ENCODE measurements around the gene PDE1A. TPM values are rescaled to one million over a fixed set of nuclear protein-coding genes. Genes with fewer than 3 reads are reported as not detected.
"Not testable (repeated sequence)": the region's sequence is repeated elsewhere in the genome, so short reads cannot be mapped to it uniquely, and the experiment has no call there.

Gene PDE1A
- total RNA-seq, 1 donor from 2014 or later: 17.3 TPM

GRCh38 chr2:182404092-182404491 lies 22.7 kb downstream of the PDE1A start:
- no peaks in the 10 kb centered on the region for H3K27me3 ChIP-seq (ENCODE audit: low read depth)
- H3K4me3 ChIP-seq: no peak overlapping the region
- peaks cover 7% of the 10 kb centered on the region for H3K9me3 ChIP-seq (replicated peaks)
- peaks cover 15% of the 10 kb centered on the region for H3K4me1 ChIP-seq
- no peaks in the 10 kb centered on the region for H3K36me3 ChIP-seq
- TF ChIP-seq, protein P1, sequence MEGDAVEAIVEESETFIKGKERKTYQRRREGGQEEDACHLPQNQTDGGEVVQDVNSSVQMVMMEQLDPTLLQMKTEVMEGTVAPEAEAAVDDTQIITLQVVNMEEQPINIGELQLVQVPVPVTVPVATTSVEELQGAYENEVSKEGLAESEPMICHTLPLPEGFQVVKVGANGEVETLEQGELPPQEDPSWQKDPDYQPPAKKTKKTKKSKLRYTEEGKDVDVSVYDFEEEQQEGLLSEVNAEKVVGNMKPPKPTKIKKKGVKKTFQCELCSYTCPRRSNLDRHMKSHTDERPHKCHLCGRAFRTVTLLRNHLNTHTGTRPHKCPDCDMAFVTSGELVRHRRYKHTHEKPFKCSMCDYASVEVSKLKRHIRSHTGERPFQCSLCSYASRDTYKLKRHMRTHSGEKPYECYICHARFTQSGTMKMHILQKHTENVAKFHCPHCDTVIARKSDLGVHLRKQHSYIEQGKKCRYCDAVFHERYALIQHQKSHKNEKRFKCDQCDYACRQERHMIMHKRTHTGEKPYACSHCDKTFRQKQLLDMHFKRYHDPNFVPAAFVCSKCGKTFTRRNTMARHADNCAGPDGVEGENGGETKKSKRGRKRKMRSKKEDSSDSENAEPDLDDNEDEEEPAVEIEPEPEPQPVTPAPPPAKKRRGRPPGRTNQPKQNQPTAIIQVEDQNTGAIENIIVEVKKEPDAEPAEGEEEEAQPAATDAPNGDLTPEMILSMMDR (IDR thresholded peaks at IDR 0.05; ENCODE audit: borderline replicate concordance): no peak
- no peak for DNase-seq
- no peak overlapping the region for H3K27ac ChIP-seq (replicated peaks)
- intact Hi-C loops (cut with micrococcal nuclease): no loop called here

DNA sequence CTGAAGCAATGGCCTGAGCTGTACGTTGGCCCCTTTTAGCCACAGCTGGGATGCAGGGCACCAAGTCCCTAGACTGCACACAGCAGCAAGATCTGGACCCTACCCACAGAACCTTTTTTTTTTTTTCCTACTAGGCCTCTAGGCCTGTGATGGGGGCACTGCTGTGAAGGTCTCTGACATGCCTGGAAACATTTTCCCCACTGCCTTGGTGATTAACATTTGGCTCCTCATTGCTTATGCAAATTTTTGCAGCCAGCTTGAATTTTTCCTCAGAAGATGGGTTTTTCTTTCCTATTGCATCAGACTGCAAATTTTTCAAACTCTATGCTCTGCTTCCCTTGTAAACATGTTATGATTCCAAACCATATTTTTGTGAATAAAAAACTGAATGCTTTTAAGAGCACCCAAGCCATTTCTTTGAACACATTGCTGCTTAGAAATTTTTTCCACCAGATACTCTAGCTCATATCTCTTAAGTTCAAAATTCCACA lies 33.5 kb downstream of the PDE1A start:
- no peak overlapping the region for H3K4me3 ChIP-seq
- TF ChIP-seq, protein P1 (IDR thresholded peaks at IDR 0.05; ENCODE audit: borderline replicate concordance): no peak
- H3K4me1 ChIP-seq: no peaks in the 10 kb centered on the region
- intact Hi-C loops (cut with micrococcal nuclease): no loop called here
- no peaks in the 10 kb centered on the region for H3K9me3 ChIP-seq (replicated peaks)
- no peak for DNase-seq
- H3K27ac ChIP-seq (replicated peaks): no peak overlapping the region
- no peaks in the 10 kb centered on the region for H3K36me3 ChIP-seq
- no peaks in the 10 kb centered on the region for H3K27me3 ChIP-seq (ENCODE audit: low read depth)

- no peak for DNase-seq
- Histone ChIP-seq H3K27ac (replicated peaks) (no peak overlapping the region), H3K4me1 (no peaks in the 10 kb centered on the region), H3K9me3 (replicated peaks) (peaks cover 10% of the 10 kb centered on the region), H3K36me3 (peaks cover 4% of the 10 kb centered on the region), H3K4me3 (no peak overlapping the region), H3K27me3 (ENCODE audit: low read depth) (no peaks in the 10 kb centered on the region)
- TF ChIP-seq, protein P1 (IDR thresholded peaks at IDR 0.05; ENCODE audit: borderline replicate concordance): no peak
- intact Hi-C loops (cut with micrococcal nuclease): no loop called here
Measured at GRCh38 chr2:182391443-182391842, 35.4 kb downstream of the PDE1A start.

- Histone ChIP-seq H3K9me3 (replicated peaks) (peaks cover 38% of the 10 kb centered on the region), H3K36me3 (peaks cover 10% of the 10 kb centered on the region)
- H3K4me3 ChIP-seq; H3K4me1 ChIP-seq; intact Hi-C loops (cut with micrococcal nuclease); H3K27ac ChIP-seq (replicated peaks); DNase-seq; H3K27me3 ChIP-seq (ENCODE audit: low read depth): not testable (repeated sequence)
Measured at GRCh38 chr2:182386267-182386880, 40.5 kb downstream of the PDE1A start.

DNA sequence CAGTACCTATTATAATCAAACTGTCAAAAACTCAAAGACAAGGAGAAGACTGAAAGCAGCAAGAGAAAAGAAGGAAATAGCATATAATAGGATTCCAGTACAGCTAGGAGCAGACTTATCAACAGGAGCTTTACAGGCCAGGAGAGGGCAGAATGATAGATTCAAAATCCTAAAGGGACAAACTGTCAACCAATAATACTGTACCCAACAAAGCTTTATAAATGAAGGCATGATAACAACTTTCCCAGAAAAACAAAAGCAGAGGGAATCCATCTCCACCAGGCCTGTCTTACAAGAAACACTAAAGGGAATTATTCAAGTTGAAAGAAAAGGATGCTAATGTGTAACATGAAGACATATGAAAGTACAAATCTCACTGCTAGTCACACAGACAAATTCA lies 42.0 kb downstream of the PDE1A start:
- Histone ChIP-seq H3K4me3 (no peak overlapping the region), H3K27me3 (ENCODE audit: low read depth) (no peaks in the 10 kb centered on the region), H3K36me3 (peaks cover 10% of the 10 kb centered on the region), H3K9me3 (replicated peaks) (peaks cover 38% of the 10 kb centered on the region), H3K4me1 (peaks cover 7% of the 10 kb centered on the region), H3K27ac (replicated peaks) (no peak overlapping the region)
- TF ChIP-seq, protein P1 (IDR thresholded peaks at IDR 0.05; ENCODE audit: borderline replicate concordance): no peak
- intact Hi-C loops (cut with micrococcal nuclease): no loop called here
- no peak for DNase-seq

DNA sequence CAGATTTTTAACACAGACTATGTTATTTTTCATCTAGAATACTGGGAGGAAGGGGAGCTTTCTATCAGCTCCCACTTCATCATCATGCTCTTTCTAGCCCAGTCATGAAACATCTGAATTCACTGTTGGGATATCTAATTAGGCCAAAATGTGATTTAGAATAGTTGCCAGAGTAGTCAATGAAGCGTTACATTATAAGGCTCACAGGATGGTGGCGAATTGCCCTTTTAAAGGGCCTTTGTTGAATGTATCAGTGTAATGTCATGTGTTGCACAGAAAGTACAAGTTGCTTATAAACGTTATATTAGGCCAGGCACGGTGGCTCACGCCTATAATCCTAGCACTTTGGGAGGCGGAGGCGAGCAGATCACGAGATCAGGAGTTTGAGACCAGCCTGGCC lies 45.6 kb downstream of the PDE1A start:
- H3K4me1 ChIP-seq: peaks cover 25% of the 10 kb centered on the region
- H3K27me3 ChIP-seq (ENCODE audit: low read depth): no peaks in the 10 kb centered on the region
- no peak overlapping the region for H3K27ac ChIP-seq (replicated peaks)
- TF ChIP-seq, protein P1 (IDR thresholded peaks at IDR 0.05; ENCODE audit: borderline replicate concordance): no peak
- peaks cover 43% of the 10 kb centered on the region for H3K9me3 ChIP-seq (replicated peaks)
- intact Hi-C loops (cut with micrococcal nuclease): no loop called here
- no peak for DNase-seq
- H3K36me3 ChIP-seq: peaks cover 6% of the 10 kb centered on the region
- H3K4me3 ChIP-seq: no peak overlapping the region

All from left ventricle myocardium inferior (tissue), 1 donor.